ENCODE data around the gene CTDSPL. TPM values are rescaled to one million over a fixed set of nuclear protein-coding genes. Genes with fewer than 3 reads are reported as not detected.

The CTDSPL gene
- polyA plus RNA-seq, 1 experiment = 40.4 TPM

- ChIA-PET POLR2A (no interaction called here), CTCF (interaction anchor here (0.6 to 10.9 kb wide), 3 partner anchors 11 to 108 kb away, joined by 3 to 241 read pairs (median 4); no protein-coding TSS in a partner anchor)
- no peak for DNase-seq (ENCODE audit: low read depth, low spot score)
- H3K27me3 ChIP-seq (ENCODE audit: control insufficient read depth, insufficient read depth, low read length) = no peaks in the 10 kb centered on the region
- TF ChIP-seq CTCF (IDR thresholded peaks at IDR 0.05; ENCODE audit: low read depth, low read length) = no peak
- no peak overlapping the region for H3K4me3 ChIP-seq (ENCODE audit: low read depth, low read length)
- H3K9me3 ChIP-seq (ENCODE audit: control insufficient read depth, insufficient read depth, low read length) = no peaks in the 10 kb centered on the region
- no peak overlapping the region for H3K27ac ChIP-seq (ENCODE audit: low read depth, low read length)
Measured at GRCh38 chr3:37963016-37963415, 101.3 kb downstream of the CTDSPL start.

GRCh38 chr3:37963635-37964034, 102.0 kb downstream of the CTDSPL start:
- Histone ChIP-seq H3K4me3 (ENCODE audit: low read depth, low read length) (no peak overlapping the region), H3K27me3 (ENCODE audit: control insufficient read depth, insufficient read depth, low read length) (no peaks in the 10 kb centered on the region), H3K9me3 (ENCODE audit: control insufficient read depth, insufficient read depth, low read length) (no peaks in the 10 kb centered on the region), H3K27ac (ENCODE audit: low read depth, low read length) (no peak overlapping the region)
- no peak for DNase-seq (ENCODE audit: low read depth, low spot score)
- ChIA-PET CTCF (interaction anchor here (0.6 to 10.9 kb wide), 4 partner anchors 11 to 1514 kb away, joined by 4 to 241 read pairs (median 10); no protein-coding TSS in a partner anchor), POLR2A (no interaction called here)
- no peak for TF ChIP-seq CTCF (IDR thresholded peaks at IDR 0.05; ENCODE audit: low read depth, low read length)

- POLR2A ChIA-PET = no interaction called here
Measured at GRCh38 chr3:37964146-37964545, 102.5 kb downstream of the CTDSPL start.

GRCh38 chr3:37964716-37965115, 103.0 kb downstream of the CTDSPL start:
- Histone ChIP-seq H3K27me3 (ENCODE audit: control insufficient read depth, insufficient read depth, low read length) (no peaks in the 10 kb centered on the region), H3K27ac (ENCODE audit: low read depth, low read length) (no peak overlapping the region), H3K4me3 (ENCODE audit: low read depth, low read length) (no peak overlapping the region), H3K9me3 (ENCODE audit: control insufficient read depth, insufficient read depth, low read length) (no peaks in the 10 kb centered on the region)
- no peak for TF ChIP-seq CTCF (IDR thresholded peaks at IDR 0.05; ENCODE audit: low read depth, low read length)
- ChIA-PET POLR2A (no interaction called here), CTCF (interaction anchor here (1.9 to 10.9 kb wide), 3 partner anchors 10 to 109 kb away, joined by 6 to 241 read pairs (median 14); no protein-coding TSS in a partner anchor)
- DNase-seq (ENCODE audit: low read depth, low spot score) = no peak

More at GRCh38 chr3:37964146-37964545, 102.5 kb downstream of the CTDSPL start:
- H3K9me3 ChIP-seq (ENCODE audit: control insufficient read depth, insufficient read depth, low read length) = no peaks in the 10 kb centered on the region
- DNase-seq (ENCODE audit: low read depth, low spot score) = no peak
- no peak overlapping the region for H3K27ac ChIP-seq (ENCODE audit: low read depth, low read length)
- H3K27me3 ChIP-seq (ENCODE audit: control insufficient read depth, insufficient read depth, low read length) = no peaks in the 10 kb centered on the region
- H3K4me3 ChIP-seq (ENCODE audit: low read depth, low read length) = no peak overlapping the region
- no peak for TF ChIP-seq CTCF (IDR thresholded peaks at IDR 0.05; ENCODE audit: low read depth, low read length)
- CTCF ChIA-PET = interaction anchor here (0.6 to 10.9 kb wide), 5 partner anchors 11 to 1515 kb away, joined by 4 to 241 read pairs (median 6); no protein-coding TSS in a partner anchor

- no peak overlapping the region for H3K4me3 ChIP-seq (ENCODE audit: low read depth, low read length)
- peak; percentile 46 for DNase-seq (ENCODE audit: low read depth, low spot score)
- H3K9me3 ChIP-seq (ENCODE audit: control insufficient read depth, insufficient read depth, low read length) = no peaks in the 10 kb centered on the region
- ChIA-PET POLR2A (interaction anchor here (0.9 to 1.4 kb wide), 4 partner anchors 13 to 112 kb away, joined by 3 to 6 read pairs (median 3); no protein-coding TSS in a partner anchor), CTCF (interaction anchor here (0.6 to 10.9 kb wide), 34 partner anchors 8 to 974 kb away, joined by 3 to 241 read pairs (median 6); partner anchors contain the start of gene MLH1)
- no peak overlapping the region for H3K27ac ChIP-seq (ENCODE audit: low read depth, low read length)
- no peaks in the 10 kb centered on the region for H3K27me3 ChIP-seq (ENCODE audit: control insufficient read depth, insufficient read depth, low read length)
- peak; percentile 92 for TF ChIP-seq CTCF (IDR thresholded peaks at IDR 0.05; ENCODE audit: low read depth, low read length)
Measured at GRCh38 chr3:37967260-37967881, 105.7 kb downstream of the CTDSPL start.

All from AG04450 (cell line).